ENCODE results near the gene PHACTR2. TPM values are rescaled to one million over a fixed set of nuclear protein-coding genes. Genes with fewer than 3 reads are reported as not detected.

PHACTR2 gene
- total and polyA plus RNA-seq, 5 experiments from 2014 or later = 7.1 to 16.0 (median 9.0) TPM

DNA sequence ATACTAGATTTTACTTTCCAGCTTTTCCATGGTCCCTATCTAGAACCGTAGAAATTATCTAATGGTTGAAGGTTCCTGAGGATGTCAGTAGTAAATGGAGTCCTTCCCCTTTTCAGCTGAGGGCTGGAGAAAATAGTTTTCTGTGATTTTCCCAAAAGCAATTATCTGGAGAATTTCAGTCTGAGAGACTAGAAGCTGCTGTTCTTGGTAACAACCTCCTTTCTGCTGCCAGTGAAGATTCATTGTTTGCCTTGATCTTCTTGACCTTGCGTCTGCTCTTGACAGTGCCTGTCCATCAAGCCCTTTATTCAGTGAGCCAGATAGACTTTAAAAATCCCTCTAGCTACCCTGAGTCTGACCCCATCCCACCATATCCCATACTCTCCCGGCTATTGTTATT, 73.1 kb downstream of the PHACTR2 start:
- no peaks in the 10 kb centered on the region for H3K9me3 Mint-ChIP-seq
- POLR2A ChIA-PET = no interaction called here
- peaks cover 0 to 4% (median 0%) of the 10 kb centered on the region in 3 donors for H3K36me3 Mint-ChIP-seq
- H3K27ac Mint-ChIP-seq = no peak overlapping the region
- H3K27me3 Mint-ChIP-seq = no peaks in the 10 kb centered on the region
- DNase-seq (no peak), ATAC-seq (no peak)
- H3K4me3 Mint-ChIP-seq = no peak overlapping the region
- H3K4me1 Mint-ChIP-seq = peaks cover 0 to 2% (median 0%) of the 10 kb centered on the region in 4 donors

DNA sequence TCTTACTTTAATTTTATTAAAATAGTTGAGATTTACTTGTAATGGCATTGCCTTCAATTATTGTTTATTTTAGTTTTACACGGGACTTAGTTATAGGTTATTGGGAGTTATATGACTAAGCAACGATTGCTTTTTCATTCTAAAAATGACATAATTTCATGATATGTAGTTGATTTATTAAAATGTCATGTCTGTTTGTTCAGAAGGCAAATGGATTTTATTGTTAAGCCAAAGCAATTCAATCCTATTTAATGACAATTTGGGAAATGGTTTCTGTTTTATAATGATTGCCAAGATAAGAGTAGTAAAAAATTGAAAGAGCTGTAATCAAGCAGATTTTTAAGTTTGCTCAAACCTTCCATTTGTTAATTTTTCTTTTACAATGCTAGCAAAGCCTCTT, 74.7 kb downstream of the PHACTR2 start:
- Mint-ChIP-seq H3K27ac (no peak overlapping the region), H3K4me3 (no peak overlapping the region), H3K36me3 (peaks cover 0 to 4% (median 0%) of the 10 kb centered on the region in 3 donors), H3K4me1 (peaks cover 0 to 2% (median 0%) of the 10 kb centered on the region in 4 donors), H3K27me3 (no peaks in the 10 kb centered on the region), H3K9me3 (no peaks in the 10 kb centered on the region)
- POLR2A ChIA-PET = no interaction called here
- DNase-seq (no peak), ATAC-seq (no peak)

DNA sequence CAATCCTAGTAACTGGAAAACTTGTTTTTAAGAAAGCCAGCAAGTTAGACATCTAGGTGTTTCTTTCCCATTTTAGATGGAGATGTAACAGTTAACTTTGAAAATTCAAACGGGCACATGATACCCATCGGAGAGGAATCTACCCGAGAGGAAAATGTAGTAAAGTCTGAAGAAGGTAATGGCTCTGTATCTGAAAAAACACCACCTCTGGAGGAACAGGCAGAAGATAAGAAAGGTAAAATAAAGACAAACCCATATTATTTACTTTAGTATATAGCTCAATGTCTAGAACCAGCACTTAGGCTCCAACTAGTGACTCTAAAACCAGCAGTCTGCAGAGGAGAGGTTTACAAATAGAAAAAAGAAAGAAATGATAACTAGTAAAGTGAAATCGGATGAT, 75.9 kb downstream of the PHACTR2 start:
- Mint-ChIP-seq H3K4me1 (peaks cover 0 to 2% (median under 1%) of the 10 kb centered on the region in 4 donors), H3K36me3 (peaks cover 0 to 4% (median 0%) of the 10 kb centered on the region in 3 donors), H3K27me3 (no peaks in the 10 kb centered on the region), H3K4me3 (no peak overlapping the region), H3K27ac (no peak overlapping the region), H3K9me3 (no peaks in the 10 kb centered on the region)
- no peak for ATAC-seq
- POLR2A ChIA-PET = no interaction called here
- DNase-seq = no peak

DNA sequence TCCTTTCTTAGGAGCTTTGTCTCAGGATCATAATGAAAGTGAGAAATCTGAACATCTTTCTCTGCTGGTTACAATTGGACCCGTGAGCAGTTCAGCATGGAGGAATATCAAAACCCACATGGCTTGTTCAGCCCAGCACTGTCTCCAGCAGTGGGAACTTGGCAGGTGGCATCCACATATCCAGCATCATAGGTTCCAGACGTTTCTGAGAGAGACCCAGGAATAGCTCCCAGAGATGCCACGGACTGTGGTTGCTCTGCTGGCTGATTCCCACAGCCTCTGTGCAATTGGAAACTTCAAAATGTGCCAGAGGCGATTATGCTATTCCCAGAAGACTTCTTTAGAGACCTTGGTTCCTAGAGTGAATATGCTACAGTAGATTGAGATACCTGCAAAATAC, 76.4 kb downstream of the PHACTR2 start:
- DNase-seq = no peak
- Mint-ChIP-seq H3K27ac (no peak overlapping the region), H3K4me3 (no peak overlapping the region), H3K36me3 (peaks cover 0 to 4% (median 0%) of the 10 kb centered on the region in 3 donors), H3K9me3 (no peaks in the 10 kb centered on the region), H3K27me3 (no peaks in the 10 kb centered on the region), H3K4me1 (peaks cover 0 to 5% (median 2%) of the 10 kb centered on the region in 4 donors)
- POLR2A ChIA-PET = no interaction called here
- ATAC-seq = no peak

DNA sequence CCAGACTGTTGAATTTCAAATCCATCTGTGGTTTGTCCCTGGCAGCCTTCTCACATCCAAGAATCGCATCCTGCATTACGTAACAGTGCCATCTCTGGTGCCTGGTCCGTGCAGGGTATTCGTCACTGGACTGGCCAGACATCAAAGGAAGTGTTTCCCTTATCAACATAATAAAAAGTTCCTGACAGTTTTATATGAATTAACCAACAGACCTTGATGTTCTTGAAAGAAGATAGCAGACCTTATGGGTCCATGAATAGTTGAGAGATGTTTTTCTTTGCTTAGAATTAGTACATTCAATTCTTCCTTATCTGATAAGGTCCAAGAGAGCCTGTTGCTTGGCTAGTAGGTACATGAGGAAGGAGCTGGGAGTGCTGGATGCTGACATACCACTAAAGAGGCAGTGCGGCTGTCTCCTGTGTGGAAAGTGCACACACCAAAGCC, 77.6 kb downstream of the PHACTR2 start:
- no peak for DNase-seq
- Mint-ChIP-seq H3K27me3 (no peaks in the 10 kb centered on the region), H3K4me3 (no peak overlapping the region), H3K36me3 (peaks cover 0 to 4% (median 1%) of the 10 kb centered on the region in 3 donors), H3K4me1 (peaks cover 9 to 15% (median 11%) of the 10 kb centered on the region in 4 donors), H3K27ac (no peak overlapping the region), H3K9me3 (no peaks in the 10 kb centered on the region)
- POLR2A ChIA-PET = no interaction called here
- ATAC-seq = no peak

DNA sequence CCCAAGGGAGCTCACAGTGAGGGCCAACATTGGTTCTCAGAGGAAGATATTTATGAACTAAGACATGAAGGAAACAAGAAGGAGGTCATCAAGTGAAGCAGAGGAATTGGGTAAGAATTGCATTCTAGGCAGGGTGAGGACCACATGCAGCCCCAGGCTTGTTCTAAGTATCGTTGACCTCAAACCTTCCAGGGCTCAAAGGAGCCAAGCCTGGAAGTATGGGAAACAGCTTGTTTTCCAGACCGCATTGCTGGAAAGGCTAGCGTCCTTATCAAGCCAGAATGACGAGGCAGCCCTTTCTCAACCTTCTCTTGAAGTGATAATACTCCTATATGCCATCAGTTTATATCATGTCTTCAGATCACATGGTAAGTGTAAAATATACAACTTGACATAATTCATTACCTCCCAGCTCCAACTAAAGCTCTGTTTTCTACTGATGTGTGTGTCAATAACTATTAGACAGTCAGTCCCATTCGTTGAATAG, 79.6 kb downstream of the PHACTR2 start:
- H3K4me1 Mint-ChIP-seq = peaks cover 10 to 15% (median 13%) of the 10 kb centered on the region in 4 donors
- no peak overlapping the region for H3K4me3 Mint-ChIP-seq
- POLR2A ChIA-PET = no interaction called here
- ATAC-seq (no peak), DNase-seq (no peak)
- H3K9me3 Mint-ChIP-seq = no peaks in the 10 kb centered on the region
- no peak overlapping the region for H3K27ac Mint-ChIP-seq
- H3K36me3 Mint-ChIP-seq = peaks cover 0 to 4% (median 2%) of the 10 kb centered on the region in 3 donors
- no peaks in the 10 kb centered on the region for H3K27me3 Mint-ChIP-seq

DNA sequence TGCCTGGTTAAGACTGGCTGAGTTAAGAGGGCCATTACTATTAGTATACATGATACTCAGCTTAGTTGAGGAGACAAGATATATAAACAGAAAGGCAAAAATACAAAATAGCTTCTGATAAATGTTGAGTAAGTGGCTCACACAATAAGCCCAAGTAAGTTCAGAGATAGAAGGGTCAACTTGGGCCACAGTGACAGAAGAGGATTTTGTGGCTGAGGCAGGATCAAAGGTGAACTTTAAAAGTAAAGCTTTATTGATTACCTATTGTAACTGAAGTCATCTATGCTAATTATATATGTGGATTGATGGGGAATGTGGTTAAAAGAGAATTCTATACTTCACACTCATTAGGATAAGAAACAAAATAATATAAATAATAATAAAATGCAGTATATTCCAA, 80.8 kb downstream of the PHACTR2 start:
- H3K4me3 Mint-ChIP-seq = no peak overlapping the region
- peaks cover 10 to 15% (median 13%) of the 10 kb centered on the region in 4 donors for H3K4me1 Mint-ChIP-seq
- POLR2A ChIA-PET = no interaction called here
- H3K27me3 Mint-ChIP-seq = no peaks in the 10 kb centered on the region
- peaks cover 0 to 4% (median 2%) of the 10 kb centered on the region in 3 donors for H3K36me3 Mint-ChIP-seq
- H3K27ac Mint-ChIP-seq = no peak overlapping the region
- no peak for DNase-seq
- H3K9me3 Mint-ChIP-seq = no peaks in the 10 kb centered on the region
- no peak for ATAC-seq

DNA sequence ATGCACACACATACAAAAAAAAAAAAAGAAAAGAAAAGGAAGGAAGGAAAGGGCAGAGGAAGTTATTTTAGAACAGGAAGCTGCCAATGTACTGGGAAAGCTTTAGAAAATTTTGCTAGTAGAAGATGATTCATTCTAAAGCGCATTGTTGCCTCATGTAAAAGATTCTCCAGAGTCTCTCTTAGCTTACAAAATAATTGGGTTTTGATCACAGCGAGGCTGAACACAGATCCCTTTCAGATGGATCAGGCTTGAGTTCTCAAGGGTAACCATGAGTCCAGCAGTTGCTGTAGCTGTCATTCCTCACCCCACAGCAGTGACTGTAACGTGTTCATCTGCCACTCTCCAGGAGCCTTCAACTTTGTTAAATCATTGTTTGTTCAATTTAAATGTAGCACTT, 81.9 kb downstream of the PHACTR2 start:
- POLR2A ChIA-PET = no interaction called here
- no peak for DNase-seq
- Mint-ChIP-seq H3K4me3 (peak overlapping the region in 3 of 10 donors; percentile 10 to 67 (median 19)), H3K27me3 (no peaks in the 10 kb centered on the region), H3K27ac (peak overlapping the region in 7 of 10 donors; percentile 16 to 91 (median 31)), H3K9me3 (no peaks in the 10 kb centered on the region), H3K36me3 (peaks cover 0 to 4% (median 2%) of the 10 kb centered on the region in 3 donors), H3K4me1 (peaks cover 10 to 15% (median 13%) of the 10 kb centered on the region in 4 donors)
- ATAC-seq = no peak

DNA sequence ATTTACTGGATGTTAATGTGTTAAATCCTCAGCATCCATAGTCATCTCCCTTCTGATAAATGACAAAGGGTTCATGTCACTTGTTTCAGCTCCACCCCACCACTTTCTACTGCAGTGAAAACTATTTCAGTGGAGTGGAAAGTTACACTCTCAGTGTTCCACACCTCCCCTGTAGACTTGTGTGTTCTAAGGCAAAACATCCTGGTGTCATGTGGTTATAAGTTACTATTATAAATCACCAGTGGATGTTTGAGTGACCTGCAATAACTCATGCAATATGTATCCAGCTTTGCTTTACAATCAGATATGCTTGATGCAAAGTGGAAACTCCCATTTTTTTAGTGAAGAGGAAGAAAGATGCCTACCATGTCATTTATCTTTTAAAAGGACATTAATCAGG, 83.3 kb downstream of the PHACTR2 start:
- no peak overlapping the region for H3K4me3 Mint-ChIP-seq
- H3K4me1 Mint-ChIP-seq = peaks cover 10 to 15% (median 13%) of the 10 kb centered on the region in 4 donors
- peak overlapping the region in 2 of 10 donors; percentile 5 to 59 for H3K27ac Mint-ChIP-seq
- H3K36me3 Mint-ChIP-seq = peaks cover 0 to 6% (median 5%) of the 10 kb centered on the region in 3 donors
- ATAC-seq (no peak), DNase-seq (no peak)
- H3K27me3 Mint-ChIP-seq = no peaks in the 10 kb centered on the region
- H3K9me3 Mint-ChIP-seq = no peaks in the 10 kb centered on the region
- POLR2A ChIA-PET = no interaction called here

DNA sequence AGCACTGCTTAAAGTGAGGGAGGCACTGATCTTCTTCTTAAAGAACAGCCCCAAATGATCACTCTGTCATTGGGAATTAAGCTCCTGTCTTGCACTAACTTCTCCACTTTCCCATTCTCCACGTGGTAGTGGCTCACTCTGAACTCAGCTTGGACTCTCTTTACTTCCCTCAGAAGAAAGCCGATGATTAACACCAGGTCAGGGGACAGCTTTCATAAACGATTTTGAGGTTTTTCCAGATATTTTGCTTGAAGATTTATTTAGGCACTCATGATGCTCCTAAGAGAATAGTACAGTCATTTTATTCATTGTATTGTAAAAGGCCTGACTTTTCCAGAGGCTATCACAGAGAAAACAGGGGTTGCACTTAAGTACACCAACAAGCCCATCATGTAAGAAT, 84.4 kb downstream of the PHACTR2 start:
- H3K4me3 Mint-ChIP-seq = no peak overlapping the region
- H3K36me3 Mint-ChIP-seq = peaks cover 0 to 11% (median 9%) of the 10 kb centered on the region in 3 donors
- H3K27ac Mint-ChIP-seq = no peak overlapping the region
- H3K9me3 Mint-ChIP-seq = no peaks in the 10 kb centered on the region
- ATAC-seq (no peak), DNase-seq (no peak)
- H3K4me1 Mint-ChIP-seq = peaks cover 10 to 15% (median 13%) of the 10 kb centered on the region in 4 donors
- POLR2A ChIA-PET = no interaction called here
- no peaks in the 10 kb centered on the region for H3K27me3 Mint-ChIP-seq

DNA sequence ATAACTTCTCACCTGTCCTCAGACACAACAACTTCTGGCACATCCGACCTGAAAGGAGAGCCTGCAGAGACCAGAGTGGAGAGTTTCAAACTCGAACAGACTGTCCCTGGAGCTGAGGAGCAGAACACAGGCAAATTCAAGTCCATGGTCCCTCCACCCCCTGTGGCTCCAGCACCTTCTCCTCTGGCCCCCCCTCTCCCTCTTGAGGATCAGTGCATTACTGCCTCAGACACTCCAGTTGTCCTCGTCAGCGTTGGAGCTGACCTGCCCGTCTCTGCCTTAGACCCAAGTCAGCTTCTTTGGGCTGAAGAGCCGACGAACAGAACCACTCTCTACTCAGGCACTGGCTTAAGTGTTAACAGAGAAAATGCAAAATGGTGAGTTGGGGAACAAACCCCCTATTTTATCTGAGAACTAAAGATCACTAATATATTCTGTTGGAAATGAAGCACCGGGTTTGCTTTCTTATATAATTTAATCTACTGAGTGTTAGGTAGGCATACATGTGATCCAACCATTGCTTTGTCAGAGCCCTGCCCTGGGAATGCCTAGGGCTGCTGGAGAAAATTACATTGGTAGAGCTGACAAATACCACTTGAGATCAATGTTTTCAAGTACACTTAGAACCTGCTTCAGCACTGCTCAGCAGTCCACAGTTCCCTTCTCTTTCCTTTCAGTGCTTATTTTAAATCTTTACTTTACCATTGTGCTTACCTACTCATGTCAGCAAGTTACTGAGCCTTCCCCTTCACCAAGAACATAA, 87.8 kb downstream of the PHACTR2 start:
- Mint-ChIP-seq H3K27ac (no peak overlapping the region), H3K4me3 (no peak overlapping the region), H3K36me3 (peaks cover 0 to 23% (median 9%) of the 10 kb centered on the region in 3 donors), H3K27me3 (no peaks in the 10 kb centered on the region), H3K4me1 (peaks cover 0 to under 1% (median 0%) of the 10 kb centered on the region in 4 donors), H3K9me3 (no peaks in the 10 kb centered on the region)
- POLR2A ChIA-PET = no interaction called here
- ATAC-seq (no peak), DNase-seq (no peak)

DNA sequence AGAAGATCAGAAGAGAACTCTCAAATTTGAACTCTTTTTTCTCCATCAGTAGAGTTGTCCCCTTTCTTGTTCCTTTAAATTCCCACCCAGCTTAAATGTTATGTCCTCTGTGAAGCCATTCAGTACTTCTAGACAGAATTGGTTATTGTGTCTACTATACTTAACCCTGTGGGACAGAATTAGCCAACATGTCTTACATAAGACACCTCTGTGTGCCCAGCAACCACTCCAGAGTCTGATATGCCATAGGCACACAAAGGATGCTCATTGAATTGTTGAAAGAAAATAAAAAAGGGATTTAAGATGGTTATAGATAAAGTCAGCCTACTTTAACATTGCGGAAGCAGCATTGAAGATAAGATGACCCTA, 88.4 kb downstream of the PHACTR2 start:
- Mint-ChIP-seq H3K4me3 (no peak overlapping the region), H3K9me3 (no peaks in the 10 kb centered on the region), H3K27me3 (no peaks in the 10 kb centered on the region), H3K36me3 (peaks cover 0 to 23% (median 9%) of the 10 kb centered on the region in 3 donors), H3K4me1 (no peaks in the 10 kb centered on the region), H3K27ac (no peak overlapping the region)
- ATAC-seq = no peak
- POLR2A ChIA-PET = no interaction called here
- DNase-seq = no peak

DNA sequence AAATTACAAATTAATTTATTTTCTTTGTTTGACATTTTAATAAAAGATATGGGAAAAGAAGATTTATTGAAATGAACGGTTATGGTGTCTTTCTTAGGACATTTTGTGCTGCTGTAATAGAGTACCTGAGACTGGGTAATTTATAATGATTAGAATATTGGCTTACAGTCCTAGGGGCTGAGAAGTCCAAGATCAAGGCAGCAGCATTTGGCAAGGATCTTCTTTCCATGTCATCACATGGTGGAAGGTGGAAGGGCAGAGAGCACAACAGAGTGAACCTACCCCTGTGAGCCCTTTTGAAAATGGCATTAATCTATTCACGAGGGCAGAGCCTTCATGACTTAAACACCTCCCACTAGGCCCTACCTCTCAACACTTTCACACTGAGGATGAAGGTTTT, 89.7 kb downstream of the PHACTR2 start:
- Mint-ChIP-seq H3K27me3 (no peaks in the 10 kb centered on the region), H3K27ac (no peak overlapping the region), H3K4me1 (no peaks in the 10 kb centered on the region), H3K4me3 (no peak overlapping the region), H3K36me3 (peaks cover 0 to 23% (median 9%) of the 10 kb centered on the region in 3 donors), H3K9me3 (no peaks in the 10 kb centered on the region)
- ATAC-seq (no peak), DNase-seq (no peak)
- POLR2A ChIA-PET = no interaction called here
